ENCODE data around the gene MYH10.

MYH10 gene

GRCh38 chr17:8609910-8610309 is 20.6 kb downstream of the MYH10 start:
- DNase-seq (ENCODE audit: low read depth in 3 of 3), result no peak

- DNase-seq (ENCODE audit: low read depth in 3 of 3), result no peak
Measured at GRCh38 chr17:8608001-8608400, 22.5 kb downstream of the MYH10 start.

- no peak for DNase-seq (ENCODE audit: low read depth in 3 of 3)
Measured at GRCh38 chr17:8606401-8606800, 24.1 kb downstream of the MYH10 start.

GRCh38 chr17:8602679-8603078 is 27.8 kb downstream of the MYH10 start:
- DNase-seq (ENCODE audit: low read depth in 3 of 3), result no peak

- DNase-seq (ENCODE audit: low read depth in 3 of 3), result no peak
Measured at GRCh38 chr17:8599351-8600011, 31.0 kb downstream of the MYH10 start.

GRCh38 chr17:8598913-8599312 is 31.6 kb downstream of the MYH10 start:
- no peak for DNase-seq (ENCODE audit: low read depth in 3 of 3)

GRCh38 chr17:8593830-8594229 is 36.7 kb downstream of the MYH10 start:
- DNase-seq (ENCODE audit: low read depth in 3 of 3), result no peak

- no peak for DNase-seq (ENCODE audit: low read depth in 3 of 3)
Measured at GRCh38 chr17:8593276-8593675, 37.2 kb downstream of the MYH10 start.

- no peak for DNase-seq (ENCODE audit: low read depth in 3 of 3)
Measured at GRCh38 chr17:8588877-8589554, 41.5 kb downstream of the MYH10 start.

- no peak for DNase-seq (ENCODE audit: low read depth in 3 of 3)
Measured at GRCh38 chr17:8586766-8587165, 43.8 kb downstream of the MYH10 start.

GRCh38 chr17:8585911-8586310 is 44.6 kb downstream of the MYH10 start:
- no peak for DNase-seq (ENCODE audit: low read depth in 3 of 3)

- no peak for DNase-seq (ENCODE audit: low read depth in 3 of 3)
Measured at GRCh38 chr17:8583954-8584353, 46.6 kb downstream of the MYH10 start.

GRCh38 chr17:8580952-8581658 is 49.4 kb downstream of the MYH10 start:
- no peak for DNase-seq (ENCODE audit: low read depth in 3 of 3)

- DNase-seq (ENCODE audit: low read depth in 3 of 3), result no peak
Measured at GRCh38 chr17:8577868-8578267, 52.7 kb downstream of the MYH10 start.

GRCh38 chr17:8576559-8577294 is 53.8 kb downstream of the MYH10 start:
- DNase-seq (ENCODE audit: low read depth in 3 of 3), result no peak

- DNase-seq (ENCODE audit: low read depth in 3 of 3), result no peak
Measured at GRCh38 chr17:8574687-8575086, 55.8 kb downstream of the MYH10 start.

GRCh38 chr17:8572764-8573163 is 57.8 kb downstream of the MYH10 start:
- DNase-seq (ENCODE audit: low read depth in 3 of 3), result no peak

GRCh38 chr17:8563981-8564602 is 66.4 kb downstream of the MYH10 start:
- no peak for DNase-seq (ENCODE audit: low read depth in 3 of 3)

GRCh38 chr17:8563024-8563776 is 67.3 kb downstream of the MYH10 start:
- no peak for DNase-seq (ENCODE audit: low read depth in 3 of 3)

GRCh38 chr17:8558144-8558543 is 72.4 kb downstream of the MYH10 start:
- DNase-seq (ENCODE audit: low read depth in 3 of 3), result no peak

GRCh38 chr17:8557176-8557806 is 73.2 kb downstream of the MYH10 start:
- no peak for DNase-seq (ENCODE audit: low read depth in 3 of 3)
